Ecto neural progenitor cell (in vitro differentiated cells): Measurements from ENCODE around the gene VPS11.
"Not testable (repeated sequence)": the region's sequence is repeated elsewhere in the genome, so short reads cannot be mapped to it uniquely, and the experiment has no call there.

Source experiments
- DNase-seq: peaks from one replicate; pipeline ENCODE4 v3.0.0-alpha.2; 2018; ENCODE audit warnings: low spot score

VPS11 gene

DNA sequence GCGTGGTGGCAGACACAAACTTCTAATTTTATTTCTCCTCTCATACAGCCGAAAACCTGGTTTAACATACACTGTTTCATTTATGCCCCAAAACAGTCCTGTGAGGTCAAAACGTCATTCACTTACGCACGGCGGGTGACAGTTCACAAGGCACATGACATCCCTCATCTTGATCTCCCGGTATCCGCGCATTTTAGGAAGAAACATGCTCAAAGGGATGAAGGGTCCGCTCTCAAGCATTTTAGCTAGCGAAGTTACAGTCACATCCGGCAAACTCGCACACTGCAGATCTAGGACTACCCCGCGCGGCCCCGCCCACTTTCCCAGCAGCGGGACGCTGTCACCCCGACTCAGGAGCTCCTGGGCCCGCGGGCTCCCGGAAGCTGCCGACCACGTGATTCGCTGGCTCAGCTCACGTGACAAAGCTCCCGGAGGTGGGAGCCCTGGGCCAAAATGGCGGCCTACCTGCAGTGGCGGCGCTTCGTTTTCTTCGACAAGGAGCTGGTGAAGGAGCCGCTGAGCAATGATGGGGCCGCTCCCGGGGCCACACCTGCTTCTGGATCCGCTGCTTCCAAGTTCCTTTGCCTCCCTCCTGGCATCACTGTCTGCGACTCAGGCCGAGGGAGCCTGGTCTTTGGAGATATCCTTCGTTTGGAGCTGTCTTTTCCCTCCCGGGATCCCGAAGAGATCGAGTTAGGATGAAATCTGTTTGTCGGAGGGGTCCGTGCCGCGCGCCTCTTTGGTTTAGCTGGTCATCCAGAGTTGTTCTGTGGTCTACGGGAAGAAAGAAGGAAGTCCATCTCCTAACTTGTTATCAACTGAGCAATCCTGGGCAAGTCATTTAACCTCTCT is at the start of gene VPS11:
TSS of gene VPS11 (plus strand) at position 448 of the 852 bp plus-strand sequence. CDS start at position 454, 6 bp downstream.
- peak; percentile 98 for DNase-seq

GRCh38 chr11:119018074-119018938 is 49.3 kb upstream of the VPS11 start, which contains the start of the genes RPS25 and TRAPPC4:
Gene RPS25 (minus strand): TSS chr11:119018343. CDS start chr11:119018284, 59 bp downstream.
Gene TRAPPC4 (plus strand): TSS chr11:119018766. CDS start chr11:119018796, 30 bp downstream.
- peak; percentile 95 for DNase-seq

DNA sequence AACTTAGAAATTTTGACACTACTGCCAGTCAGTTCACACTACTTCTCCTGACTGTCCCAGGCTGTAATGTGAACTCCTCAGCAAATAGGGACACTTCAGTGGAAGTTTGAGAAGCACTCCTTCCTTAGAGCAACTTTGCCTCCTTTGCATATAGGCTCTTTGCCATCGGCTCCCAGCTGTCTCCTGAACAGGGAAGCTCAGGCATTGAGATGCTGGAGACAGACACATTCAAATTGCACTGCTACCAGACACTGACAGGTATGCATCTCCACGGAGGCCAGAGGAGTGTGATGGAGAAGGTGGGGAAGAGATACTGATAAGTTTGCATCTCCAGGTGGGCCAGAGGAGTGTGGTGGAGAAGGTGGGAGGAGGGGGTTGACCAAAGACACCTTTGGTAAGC is 47.6 kb upstream of the VPS11 start:
- no peak for DNase-seq

- DNase-seq, result no peak
Measured at GRCh38 chr11:119021631-119022030, 46.0 kb upstream of the VPS11 start.

DNA sequence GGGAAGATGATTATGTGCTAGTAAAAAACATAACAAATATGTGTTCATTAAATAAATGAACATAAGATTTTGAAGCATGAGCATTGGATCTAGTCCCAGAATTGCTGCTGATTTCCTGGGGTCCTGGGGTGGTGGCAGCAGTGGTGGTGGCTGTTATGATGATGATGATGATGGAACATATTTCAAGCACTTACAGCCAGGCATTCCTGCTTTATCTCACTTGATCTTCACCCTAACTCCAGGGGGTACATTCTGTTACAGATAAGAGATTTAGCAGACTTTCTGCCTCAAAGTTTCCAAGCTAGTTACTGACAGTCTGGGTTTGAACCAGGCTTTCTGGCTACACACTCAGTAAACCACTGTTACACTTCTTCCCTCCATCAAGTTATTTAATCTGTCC is 43.9 kb upstream of the VPS11 start:
- DNase-seq, result no peak

GRCh38 chr11:119024430-119025098 is 43.1 kb upstream of the VPS11 start:
- DNase-seq, result no peak

DNA sequence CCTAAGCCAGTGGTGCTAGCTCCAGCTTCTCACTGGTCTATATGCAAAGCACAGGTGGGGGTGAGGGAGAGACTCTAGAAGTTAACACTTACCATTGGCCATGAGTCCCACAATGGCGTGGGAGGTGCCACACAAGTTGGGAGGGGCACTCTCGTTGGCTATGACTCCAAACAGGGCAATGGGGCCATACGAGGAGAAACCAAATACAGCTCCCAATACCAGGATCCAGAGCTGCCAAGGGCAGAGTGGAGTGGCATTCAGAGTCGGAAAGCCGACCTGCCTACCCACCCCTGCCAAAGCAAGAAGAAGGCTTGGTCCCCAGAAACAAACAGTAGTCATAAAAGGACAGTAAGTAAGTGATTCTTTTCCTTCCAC is 42.5 kb upstream of the VPS11 start:
- no peak for DNase-seq

DNA sequence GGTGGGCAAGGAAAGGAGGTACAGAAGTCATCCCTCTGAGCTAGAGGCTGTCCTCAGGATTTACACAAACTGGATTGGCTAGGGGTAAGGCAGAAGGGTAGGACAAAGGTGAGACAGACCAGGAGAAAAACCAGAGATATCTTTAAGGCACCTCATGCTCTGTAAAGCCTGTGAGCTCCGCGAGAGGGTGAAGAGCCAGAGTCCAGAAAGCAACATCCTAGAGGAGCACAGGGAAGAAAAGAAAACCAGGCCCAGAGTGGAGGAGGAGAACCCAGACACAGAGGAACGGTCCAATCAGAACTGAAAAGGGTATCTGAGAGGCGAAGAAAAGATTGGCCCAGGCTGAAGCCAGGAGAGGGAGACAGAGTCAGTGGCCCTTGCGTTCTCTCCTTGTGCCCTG is 42.1 kb upstream of the VPS11 start:
- no peak for DNase-seq

- no peak for DNase-seq
Measured at GRCh38 chr11:119025978-119026766, 41.4 kb upstream of the VPS11 start.

GRCh38 chr11:119026970-119027369 is 40.6 kb upstream of the VPS11 start:
- no peak for DNase-seq

DNA sequence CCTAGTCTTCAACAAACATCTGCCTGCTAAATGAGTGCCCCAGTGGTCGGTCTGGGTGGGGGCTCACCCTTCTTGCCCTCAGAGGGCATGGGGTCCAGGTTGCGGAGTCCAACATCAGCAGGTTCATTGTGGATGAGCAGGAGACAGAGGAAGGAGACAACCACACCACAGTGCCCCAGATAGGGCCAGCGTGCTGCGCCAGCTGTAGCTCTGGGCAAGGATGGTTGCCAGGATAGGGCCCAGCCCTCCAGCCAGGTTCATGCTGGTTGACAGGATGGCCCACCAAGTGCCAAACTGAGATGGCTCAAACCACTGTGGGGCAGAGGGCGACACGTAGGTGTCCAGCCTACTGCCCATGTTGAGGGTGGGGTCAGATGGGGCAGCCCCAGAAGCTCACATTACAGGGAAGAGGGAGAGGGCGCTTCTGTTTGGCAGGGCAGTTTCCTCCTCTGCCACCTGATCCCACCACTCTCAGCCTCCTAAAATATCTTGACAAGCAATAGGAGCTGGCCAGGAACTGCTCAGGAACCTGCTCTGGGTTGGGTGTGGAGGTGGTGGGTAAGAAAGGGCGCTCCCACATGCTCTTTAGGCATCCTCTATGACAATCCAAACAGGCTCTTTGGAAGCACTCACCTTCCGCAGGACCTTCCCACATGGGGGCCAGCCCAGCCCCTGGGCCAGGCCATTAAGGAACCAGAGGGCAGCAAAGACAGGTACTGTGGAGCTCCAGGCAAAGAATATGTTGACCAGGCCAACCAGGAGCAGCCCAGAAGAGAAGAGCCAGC is 39.9 kb upstream of the VPS11 start:
- no peak for DNase-seq

GRCh38 chr11:119028346-119029068 is 39.1 kb upstream of the VPS11 start:
- DNase-seq, result no peak

DNA sequence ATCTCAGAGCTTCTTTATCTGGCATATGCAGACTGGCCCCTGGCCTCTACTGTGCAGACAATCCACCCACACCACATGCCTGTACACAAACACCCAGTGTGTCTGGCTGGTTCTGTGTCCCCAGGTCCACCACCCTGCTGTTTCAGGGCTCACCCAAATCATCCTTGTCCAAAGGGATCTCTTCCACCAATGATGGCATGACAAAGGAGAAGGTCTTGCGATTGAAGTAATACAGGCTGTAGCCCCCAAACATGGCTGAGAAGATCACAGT is 38.6 kb upstream of the VPS11 start:
- DNase-seq, result no peak

GRCh38 chr11:119029340-119030028 is 38.1 kb upstream of the VPS11 start:
- peak; percentile 53 for DNase-seq

- DNase-seq, result no peak
Measured at GRCh38 chr11:119030029-119030328, 37.6 kb upstream of the VPS11 start.

GRCh38 chr11:119030329-119031047 is 37.1 kb upstream of the VPS11 start, which contains the start of gene SLC37A4:
Gene SLC37A4 (minus strand): TSS chr11:119030877.
- peak; percentile 98 for DNase-seq

DNA sequence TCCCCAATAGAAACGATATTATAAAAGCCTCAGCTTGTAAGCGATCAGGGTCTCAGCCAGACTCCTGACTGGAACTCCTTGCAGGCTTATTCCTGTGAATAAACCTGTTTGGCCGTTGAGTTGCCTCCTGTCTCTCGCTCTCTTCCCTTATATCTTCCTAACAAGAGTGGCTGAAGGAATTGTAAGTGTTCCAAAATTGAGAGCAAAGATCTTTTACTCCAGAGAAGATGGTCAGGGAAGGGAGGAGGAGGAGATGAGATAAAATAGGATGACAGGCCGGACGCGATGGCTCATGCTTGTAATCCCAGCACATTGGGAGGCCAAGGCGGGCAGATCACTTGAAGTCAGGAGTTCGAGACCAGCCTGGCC is 35.7 kb upstream of the VPS11 start:
- DNase-seq, result no peak

DNA sequence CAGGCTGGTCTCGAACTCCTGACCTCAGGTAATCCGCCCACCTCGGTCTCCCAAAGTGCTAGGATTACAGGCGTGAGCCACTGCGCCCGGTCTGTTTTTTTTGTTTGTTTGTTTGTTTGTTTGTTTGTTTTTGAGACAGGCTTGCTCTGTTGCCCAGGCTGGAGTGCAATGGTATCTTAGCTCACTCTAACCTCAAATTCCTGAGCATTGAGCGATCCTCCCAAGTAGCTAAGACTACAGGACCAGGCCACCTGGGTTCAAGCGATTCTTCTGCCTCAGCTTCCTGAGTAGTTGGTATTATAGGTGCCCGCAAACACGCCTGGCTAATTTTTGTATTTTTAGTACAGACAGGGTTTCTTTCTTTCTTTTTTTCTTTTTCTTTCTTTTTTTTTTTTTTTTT is 34.2 kb upstream of the VPS11 start:
- not testable (repeated sequence) for DNase-seq

GRCh38 chr11:119034813-119035212 is 32.8 kb upstream of the VPS11 start:
- no peak for DNase-seq
